ENCODE data around the gene ROR2.

GRCh38 chr9:91629718-91630117, 320.3 kb downstream of the ROR2 start:
- TF ChIP-seq REST (IDR thresholded peaks at IDR 0.05; ENCODE audit: insufficient read depth in 1 of 2, low read depth in 2 of 2, low read length in 2 of 2) (no peak), POLR2AphosphoS5 (IDR thresholded peaks at IDR 0.05; ENCODE audit: low read depth, low read length) (no peak), SIN3A (IDR thresholded peaks at IDR 0.05; ENCODE audit: borderline replicate concordance, insufficient read depth, low read length) (no peak), TAF1 (IDR thresholded peaks at IDR 0.05; ENCODE audit: borderline replicate concordance, insufficient read depth, low read length) (no peak)
